HS-27A (cell line): ENCODE measurements around the gene GPRC5A.
"Not testable (repeated sequence)": the region's sequence is repeated elsewhere in the genome, so short reads cannot be mapped to it uniquely, and the experiment has no call there.

ENCODE experiments used
- DNase-seq: peaks from one replicate; pipeline ENCODE4 v3.0.0-alpha.2; 2012; ENCODE audit warnings: low read depth, missing footprints

Gene GPRC5A, protein sequence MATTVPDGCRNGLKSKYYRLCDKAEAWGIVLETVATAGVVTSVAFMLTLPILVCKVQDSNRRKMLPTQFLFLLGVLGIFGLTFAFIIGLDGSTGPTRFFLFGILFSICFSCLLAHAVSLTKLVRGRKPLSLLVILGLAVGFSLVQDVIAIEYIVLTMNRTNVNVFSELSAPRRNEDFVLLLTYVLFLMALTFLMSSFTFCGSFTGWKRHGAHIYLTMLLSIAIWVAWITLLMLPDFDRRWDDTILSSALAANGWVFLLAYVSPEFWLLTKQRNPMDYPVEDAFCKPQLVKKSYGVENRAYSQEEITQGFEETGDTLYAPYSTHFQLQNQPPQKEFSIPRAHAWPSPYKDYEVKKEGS

DNA sequence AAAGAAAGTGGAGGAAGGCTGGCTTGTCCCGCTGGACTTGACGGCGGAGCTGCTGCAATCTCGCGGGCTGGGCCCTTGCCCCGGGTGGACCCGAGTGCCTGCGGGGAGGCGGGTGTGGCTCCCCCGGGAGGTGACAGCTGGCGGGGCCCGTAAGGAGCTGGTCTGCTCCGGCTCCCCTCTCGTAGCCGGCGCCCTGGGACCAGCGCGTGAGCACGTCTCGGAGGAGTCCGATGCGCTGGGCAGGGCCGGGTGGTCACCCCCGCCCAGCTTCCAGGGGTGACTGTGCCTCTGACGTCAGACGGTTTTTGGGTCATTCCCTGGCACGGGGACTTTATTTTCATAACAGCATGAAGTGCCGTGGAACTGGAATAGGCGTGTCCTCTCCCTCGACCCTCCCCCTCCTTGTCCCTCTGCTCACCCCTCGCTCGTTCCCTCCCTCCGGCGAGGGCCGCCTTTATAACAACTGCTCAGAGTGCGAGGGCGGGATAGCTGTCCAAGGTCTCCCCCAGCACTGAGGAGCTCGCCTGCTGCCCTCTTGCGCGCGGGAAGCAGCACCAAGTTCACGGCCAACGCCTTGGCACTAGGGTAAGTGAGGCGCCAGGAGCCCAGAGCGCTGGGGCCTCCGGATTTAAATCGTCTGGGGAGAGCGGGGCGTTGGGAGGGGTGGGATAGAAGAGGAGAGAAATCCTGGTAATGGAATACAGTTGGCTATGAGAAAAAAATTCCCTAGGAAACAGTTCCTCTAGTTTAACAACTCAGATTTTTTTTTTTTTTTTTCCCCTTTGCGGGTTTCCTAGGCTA, at the start of gene GPRC5A:
Gene GPRC5A, plus strand, starts transcription at position 483 of the 801 bp plus-strand sequence. CDS start 16,688 bp downstream, outside the sequence.
- peak; percentile 99 for DNase-seq

DNA sequence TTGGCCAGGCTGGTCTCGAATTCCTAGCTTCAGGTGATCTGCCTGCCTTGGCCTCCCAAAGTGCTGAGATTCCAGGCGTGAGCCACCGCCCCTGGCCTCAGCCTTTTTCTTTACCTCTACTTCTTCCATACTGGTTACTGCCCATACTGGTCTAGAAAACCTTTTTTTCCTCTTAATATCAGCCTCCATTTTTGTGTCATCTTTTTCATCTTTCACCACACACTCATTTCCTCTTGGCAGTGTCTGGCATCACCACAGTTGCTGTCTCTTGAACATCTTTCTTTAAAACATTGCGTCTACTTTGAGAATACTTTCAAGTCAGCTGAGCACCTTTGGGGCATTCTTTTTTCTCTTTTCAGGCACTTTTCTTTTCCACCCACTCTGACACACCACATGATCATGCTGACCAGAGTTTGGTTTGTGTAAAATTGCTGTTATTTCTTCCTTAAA, 45.5 kb upstream of the GPRC5A start:
- DNase-seq = no peak

DNA sequence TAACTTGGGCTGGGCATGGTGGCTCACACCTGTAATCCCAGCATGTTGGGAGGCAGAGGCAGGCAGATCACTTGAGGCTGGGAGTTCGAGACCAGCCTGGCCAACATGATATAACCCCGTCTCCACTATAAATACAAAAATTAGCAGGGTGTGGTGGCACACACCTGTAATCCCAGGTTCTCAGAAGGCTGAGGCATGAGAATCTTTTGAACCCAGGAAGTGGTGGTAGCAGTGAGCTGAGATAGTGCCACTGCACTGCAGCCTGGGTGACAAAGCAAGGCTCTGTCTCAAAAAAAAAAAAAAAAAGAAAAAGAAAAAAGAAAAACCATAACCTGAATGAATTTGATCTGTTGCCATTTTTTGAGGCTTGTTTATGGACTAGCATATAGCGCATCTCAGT, 44.6 kb upstream of the GPRC5A start:
- not testable (repeated sequence) for DNase-seq

DNA sequence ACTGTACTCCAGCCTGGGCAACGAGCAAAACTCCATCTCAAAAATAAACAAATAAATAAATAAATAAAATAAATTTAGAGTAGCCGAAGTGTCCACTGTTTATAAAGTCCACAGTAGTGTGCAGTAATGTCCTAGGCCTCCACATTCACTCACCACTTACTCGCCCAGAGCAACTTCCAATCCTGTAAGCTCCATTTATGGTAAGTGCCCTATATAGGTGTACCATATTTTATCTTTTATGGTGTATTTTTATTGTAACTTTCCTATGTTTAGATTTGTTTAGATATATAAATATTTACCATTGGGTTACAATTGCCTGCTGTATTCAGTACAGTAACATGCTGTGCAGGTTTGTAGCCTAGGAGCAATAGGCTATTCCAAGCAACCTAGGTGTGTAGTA, 37.9 kb upstream of the GPRC5A start:
- DNase-seq = no peak

DNA sequence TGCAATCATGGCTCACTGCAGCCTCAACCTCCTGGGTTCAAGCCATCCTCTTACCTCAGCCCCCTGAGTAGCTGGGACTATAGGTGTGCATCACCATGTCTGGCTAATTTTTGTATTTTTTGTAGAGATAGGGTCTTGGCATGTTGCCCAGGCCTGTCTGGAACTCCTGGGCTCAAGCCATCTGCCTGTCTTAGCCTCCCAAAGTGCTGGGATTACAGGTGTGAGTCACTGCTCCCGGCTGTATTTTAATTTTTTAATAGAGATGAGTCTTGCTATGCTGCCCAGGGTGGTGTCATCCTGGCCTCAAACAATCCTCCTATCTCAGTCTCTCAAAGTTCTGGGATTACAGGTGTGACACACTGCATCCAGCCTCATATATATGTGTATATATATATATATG, 31.7 kb upstream of the GPRC5A start:
- no peak for DNase-seq

DNA sequence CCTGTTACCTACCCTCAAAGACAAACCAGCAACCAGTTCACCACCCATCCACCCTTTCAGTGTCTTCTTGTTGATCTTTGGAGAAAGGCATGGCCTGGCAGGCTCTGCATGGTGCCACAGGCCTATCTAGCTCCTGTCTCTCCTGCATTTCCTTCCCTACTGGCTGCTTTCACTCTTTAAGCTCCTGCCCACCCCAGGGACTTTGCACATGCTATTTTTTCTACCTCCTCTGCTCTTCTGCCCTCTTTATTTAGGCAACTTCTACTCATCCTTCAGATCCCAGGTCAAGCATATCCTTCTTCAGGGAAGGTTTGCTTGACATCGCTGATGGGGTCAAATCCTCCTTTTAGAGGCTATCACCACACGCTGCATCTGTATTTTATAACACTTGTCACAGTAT, 27.1 kb upstream of the GPRC5A start:
- DNase-seq = no peak

DNA sequence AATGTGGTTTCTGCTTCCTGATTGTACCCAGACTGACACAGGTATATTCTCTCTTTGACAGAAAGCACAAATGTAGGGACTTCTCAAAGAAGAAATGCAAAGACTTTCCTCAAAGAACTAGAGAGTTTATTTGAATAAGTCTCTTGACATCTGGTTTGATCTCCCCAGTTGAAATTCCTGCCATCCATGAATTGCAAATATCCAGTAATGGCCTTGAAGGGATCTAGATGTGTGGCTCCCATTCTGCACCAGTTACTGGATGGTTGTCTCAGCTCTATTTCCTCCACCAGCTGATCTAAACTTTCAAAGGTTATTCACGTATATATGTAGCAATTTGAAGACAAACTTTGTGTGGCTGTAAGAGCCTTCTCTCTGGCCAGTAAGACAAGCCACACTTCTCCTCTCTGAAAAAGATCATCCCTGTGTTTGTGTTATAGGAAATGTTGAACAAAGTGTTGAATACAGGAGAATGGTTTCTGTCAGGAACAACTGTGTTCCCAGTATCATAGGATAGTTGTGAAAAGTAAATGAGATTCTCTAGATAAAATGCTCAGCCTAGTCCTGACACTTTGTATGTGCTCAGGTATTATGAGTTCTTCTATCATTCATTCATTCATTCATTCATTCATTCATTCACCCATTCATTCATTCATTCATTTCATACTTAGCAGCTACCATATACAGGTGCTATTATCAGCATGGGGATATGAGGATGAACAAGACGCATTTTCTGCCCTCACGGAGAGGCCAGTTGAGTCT, 22.7 kb upstream of the GPRC5A start:
- DNase-seq = no peak

DNA sequence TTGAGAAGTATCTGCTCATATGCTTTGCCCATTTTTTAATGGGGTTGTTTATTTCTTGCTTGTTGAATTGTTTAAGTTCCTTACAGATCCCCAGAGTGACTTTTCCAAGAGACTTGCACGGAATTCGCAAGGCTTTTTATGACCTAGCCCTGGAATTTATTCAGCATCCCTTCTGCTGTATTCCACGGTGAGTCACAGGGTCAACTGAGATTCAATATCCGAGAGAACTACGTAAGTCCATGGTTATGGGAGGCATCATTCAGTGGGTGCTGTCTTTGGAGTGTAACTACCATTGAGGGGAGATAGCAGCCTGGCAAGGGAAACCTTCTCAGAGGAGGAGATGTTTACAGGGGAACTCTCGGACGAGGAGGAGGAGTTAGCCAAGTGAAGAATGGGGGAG, 20.9 kb upstream of the GPRC5A start:
- DNase-seq = peak; percentile 99

DNA sequence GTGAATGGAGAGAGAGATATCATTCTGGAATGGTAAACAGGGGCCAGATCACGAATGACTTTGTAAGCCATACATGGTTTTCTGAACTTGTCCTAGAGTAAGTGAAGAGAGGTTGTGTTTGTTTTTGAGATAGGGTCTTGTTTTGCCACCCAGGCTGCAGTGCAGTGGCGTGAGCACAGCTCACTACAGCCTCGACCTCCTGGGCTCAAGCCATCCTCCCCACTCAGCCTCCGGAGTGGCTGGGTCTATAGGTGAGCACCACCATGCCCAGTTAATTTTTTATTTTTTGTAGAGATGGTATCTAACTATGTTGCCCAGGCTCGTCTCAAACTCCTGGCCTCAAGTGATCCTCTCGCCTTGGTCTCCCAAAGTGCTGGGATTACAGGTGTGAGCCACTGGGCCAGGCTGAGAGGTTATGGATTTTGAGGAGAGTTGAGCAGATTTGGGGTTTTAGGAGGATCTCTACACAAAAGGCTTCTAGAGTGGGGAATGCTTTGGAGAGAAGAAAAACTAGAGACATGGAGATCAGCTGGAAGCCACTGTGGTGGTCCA, 19.7 kb upstream of the GPRC5A start:
- no peak for DNase-seq

DNA sequence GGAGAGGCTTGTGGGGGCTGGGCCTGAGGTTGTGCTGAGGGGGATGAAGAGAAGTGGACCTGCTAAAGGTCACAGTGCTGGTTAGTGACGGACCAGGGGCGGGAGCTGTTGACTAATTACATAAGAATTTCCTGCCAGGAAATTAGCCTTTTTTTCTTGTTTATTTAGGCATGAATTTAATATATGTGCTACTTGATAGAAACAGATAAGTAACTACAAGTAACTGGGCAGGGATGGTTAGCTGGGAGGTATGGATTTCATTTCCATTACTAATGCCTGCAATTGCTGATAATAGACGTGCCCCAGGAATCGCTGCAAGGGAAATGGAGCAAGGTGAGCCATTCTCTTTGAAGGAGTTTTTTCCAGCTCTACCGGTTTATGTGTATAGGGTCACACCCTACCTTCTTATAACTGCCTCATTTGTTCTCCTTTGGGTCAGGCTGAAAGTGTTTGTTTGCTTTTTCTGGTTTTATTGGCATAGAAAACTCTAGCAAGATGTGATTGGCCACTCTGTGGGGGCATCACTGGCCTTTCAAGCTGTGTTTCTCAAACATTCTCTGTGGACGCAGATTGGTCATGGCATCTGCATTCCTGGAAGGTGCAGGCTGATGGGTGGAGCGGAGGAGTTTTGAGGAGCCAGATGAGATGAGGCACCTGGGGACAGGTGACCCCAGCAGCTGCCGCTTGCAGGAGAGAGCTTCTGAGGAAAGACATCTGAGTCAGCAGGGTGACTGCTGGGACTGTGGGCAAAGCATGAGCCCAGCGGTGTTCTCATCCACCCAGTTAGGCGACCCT, 19.0 kb upstream of the GPRC5A start:
- DNase-seq = peak; percentile 93

DNA sequence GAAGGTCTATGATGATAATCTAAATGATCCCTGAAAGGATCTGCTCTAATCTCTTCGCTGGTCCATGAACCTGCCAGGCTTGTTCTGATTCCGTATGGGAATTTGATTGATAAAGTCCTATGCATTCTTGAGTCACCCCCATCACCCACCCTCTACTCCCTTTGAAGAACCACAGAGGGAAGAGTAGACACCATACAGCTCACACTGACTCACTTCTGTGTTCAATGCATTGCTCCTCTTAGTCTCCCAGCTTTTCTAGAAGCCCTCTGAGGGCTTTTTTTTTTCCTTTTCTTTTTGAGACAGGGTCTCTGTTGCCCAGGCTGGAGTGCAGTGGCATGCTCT, 18.5 kb upstream of the GPRC5A start:
- no peak for DNase-seq

DNA sequence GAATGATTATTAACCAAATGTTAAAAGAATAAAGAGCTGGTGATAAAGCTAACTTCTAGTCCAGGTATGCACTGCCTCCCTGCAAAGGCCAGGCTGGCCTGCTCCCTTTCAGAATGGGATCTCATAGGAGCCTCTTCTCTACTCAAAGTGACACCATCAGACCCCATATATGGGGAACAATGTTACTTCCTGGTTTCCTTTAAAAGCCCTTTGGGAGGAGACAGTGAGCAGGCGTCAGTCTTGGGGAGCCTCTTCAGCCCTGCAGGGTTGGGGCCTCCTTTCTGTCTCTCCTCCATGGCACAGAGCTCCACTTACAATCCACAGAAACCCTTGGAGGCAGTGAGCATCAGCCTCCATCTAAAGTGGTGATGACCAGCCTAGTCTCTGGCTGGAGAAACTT, 17.3 kb upstream of the GPRC5A start:
- no peak for DNase-seq

DNA sequence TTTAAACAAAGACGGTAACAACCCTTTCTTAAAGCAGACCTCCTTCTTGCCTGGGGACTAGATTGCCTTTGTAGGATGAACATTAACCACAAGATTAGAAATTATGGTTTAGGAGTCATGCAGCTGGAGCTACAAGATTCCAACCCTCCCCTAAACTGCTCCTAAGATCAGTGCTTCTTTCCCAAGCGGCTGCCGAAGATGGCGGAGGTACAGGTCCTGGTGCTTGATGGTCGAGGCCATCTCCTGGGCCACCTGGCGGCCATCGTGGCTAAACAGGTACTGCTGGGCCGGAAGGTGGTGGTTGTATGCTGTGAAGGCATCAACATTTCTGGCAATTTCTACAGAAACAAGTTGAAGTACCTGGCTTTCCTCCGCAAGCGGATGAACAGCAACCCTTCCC, 16.1 kb upstream of the GPRC5A start:
- not testable (repeated sequence) for DNase-seq

DNA sequence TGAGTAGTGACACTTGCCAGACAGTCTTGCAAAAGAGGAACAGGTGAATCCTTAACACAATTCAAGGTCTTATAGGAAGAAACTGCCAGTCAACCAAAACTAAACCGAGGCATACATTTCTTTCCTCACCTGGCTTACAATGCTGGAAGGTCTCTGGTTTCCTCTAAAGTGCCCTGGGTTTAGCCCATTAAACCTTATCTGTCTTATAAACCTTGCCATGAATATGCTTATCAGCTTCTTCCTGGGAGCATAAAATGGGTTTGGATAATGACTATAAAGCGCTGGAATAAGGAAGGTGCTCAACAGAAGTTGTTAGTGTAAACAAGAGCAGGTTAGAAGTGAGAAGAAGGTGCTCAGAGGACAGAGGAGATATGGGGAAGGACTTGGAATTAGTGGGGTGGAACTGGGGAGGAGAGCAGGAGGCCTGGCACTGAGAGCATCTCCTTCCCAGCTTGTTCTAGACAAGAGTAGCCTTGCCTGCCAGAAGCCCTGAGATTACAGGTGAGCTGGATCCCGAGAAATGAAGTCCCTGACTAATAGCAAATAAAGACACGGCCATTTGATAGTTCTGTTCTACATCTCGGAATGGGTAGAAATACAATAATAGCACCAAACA, 14.1 kb upstream of the GPRC5A start:
- no peak for DNase-seq

DNA sequence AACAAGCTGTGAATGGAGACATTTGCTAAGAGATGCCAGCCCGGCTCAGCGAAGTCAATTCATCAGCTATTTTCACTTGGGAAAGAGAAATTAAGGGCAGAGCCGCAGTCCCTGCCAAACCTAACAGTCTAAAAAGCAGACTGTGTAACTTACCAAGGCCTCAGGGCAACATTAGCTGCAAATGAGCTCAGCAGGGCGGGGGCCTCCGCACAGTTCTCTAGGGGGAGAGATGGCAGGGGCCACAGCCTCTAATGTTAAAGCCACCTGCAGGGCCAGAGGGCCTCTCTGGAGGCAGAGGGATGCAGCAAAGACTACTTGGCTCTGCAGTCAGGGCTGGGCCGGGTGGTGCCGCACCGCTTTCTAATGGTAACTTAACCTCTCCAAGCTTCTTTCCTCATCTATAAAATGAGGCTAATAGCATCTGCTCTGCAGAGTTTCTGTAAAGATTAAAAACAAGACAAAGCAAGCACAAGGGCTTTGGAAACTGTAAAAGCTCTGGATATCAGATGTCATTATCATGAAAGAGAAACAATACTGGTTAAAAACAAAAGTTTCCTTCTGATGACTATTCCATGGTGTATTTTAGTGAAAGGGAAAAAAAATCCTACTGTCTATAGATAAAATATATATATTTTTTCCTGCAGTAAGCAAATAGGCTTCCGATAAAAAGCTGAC, 13.4 kb upstream of the GPRC5A start:
- no peak for DNase-seq

DNA sequence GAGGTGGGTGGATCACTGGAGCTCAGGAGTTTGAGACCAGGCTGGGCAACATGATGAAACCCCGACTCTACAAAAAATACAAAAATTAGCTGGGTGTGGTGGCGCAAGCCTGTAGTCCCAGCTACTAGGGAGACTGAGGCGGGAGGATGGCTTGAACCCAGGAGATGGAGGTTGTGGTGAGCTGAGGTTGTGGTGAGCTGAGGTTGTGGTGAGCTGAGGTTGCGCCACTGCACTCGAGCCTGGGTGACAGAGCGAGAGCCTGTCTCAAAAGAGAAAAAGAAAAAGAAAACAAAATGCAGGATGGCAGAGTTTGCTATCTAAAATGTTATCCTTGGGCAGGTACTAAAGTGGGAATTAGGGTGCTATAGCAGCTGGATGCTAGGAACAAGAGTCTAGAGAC, 10.8 kb upstream of the GPRC5A start:
- DNase-seq = no peak

DNA sequence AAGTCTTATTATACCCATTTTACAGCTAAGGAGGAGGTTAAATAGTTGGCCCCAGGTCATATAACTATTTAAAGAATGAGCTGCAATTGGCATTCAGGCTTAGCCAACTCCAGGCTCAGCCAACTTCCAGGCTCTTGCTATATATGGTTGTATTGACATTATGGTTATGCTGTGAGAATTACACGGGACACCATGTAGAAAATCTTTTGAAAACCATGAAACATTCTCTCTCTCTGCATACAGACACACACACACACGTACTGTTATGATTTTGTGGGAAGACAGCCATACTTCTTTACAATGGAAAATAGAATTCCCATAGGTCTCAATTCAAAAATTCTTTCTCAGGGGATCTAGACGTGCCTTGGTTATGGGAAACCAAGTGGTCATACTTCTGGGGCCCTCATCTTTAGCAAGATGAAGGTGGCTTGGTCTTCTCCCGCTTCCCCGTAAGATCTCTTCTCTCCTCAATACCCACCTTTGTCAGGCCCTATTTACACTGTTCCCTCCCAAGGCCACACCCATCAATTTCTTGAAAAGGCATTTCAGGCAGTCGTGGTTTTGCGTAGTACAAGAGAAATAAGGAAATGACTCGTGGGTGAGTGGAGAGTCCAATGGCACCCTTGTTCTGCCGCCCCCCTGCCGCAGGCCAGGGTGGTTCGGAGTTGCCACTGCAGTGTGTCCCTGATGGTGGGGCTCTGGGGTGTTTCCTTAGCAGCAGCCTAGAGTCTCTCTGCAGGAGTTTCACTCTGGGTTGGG, 10.0 kb upstream of the GPRC5A start:
- no peak for DNase-seq

DNA sequence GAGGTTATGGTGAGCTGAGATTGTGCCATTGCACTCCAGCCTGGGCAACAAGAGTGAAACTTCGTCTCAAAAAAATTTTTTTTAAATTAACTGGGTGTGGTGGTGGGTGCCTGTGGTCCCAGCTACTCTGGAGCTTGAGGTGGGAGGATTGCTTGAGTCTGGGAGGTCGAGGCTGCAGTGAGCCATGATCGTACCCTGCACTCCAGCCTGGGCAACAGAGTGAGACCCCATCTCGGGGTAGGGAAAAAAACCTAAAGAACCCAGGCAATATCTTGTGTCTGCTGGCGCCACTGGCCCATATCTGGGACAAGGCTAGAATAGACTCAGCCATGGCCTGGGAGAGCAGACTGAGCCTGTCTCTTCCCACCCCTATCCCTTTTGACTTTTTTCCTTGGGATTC, 9.1 kb upstream of the GPRC5A start:
- no peak for DNase-seq

DNA sequence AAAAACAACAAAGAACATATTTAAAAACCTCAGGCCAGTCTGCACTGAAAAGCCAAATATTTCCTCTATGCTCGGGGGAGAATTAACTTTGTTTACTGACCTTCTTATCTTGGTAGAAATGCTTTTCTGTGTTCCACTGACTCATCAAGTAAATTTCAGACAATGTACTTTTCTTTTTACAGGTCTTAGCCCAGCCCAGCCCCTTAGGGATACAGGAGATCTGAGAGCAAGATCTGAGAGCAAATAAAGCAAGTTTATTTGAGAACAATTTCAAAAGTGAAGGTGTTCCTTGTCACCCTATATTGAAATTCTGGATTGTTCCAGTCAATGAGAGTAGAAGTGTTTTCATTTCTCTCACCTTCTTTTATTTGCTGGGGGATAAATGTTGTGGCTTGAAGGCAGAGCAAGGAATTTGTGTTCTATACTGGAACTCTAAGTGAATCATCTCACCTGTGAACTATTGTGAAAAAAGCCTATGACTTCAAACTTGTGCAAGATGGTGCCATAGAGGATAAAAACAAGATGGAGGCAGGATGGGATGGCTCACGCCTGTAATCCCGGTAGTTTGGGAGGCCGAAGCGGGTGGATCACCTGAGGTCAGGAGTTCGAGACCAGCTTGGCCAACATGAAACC, 7.9 kb upstream of the GPRC5A start:
- no peak for DNase-seq
